ENCODE data around the gene TBC1D10A. TPM values are rescaled to one million over a fixed set of nuclear protein-coding genes. Genes with fewer than 3 reads are reported as not detected.
A peak's percentile ranks its signal among the peaks of the same experiment; 100 is the strongest.

TBC1D10A gene
- total and polyA plus RNA-seq, 11 donors, result 4.3 to 10.1 (median 7.1) TPM

GRCh38 chr22:30372915-30373314, 46.2 kb upstream of the TBC1D10A start:
- H3K27me3 ChIP-seq, result no peaks in the 10 kb centered on the region
- H3K9me3 ChIP-seq, result no peaks in the 10 kb centered on the region
- whole genome bisulfite sequencing, 4 donors, result 65 to 73% (median 70%) methylated on average over 4 to 8 of the region's 8 CpGs
- no peak overlapping the region for H3K4me3 ChIP-seq
- peaks cover 0 to 9% (median 0%) of the 10 kb centered on the region in 12 donors for H3K4me1 ChIP-seq
- H3K36me3 ChIP-seq, result peaks cover 0 to 4% (median 0%) of the 10 kb centered on the region in 9 donors
- intact Hi-C loops (cut with DNase I), result no loop called here
- DNase-seq, result no peak
- no peak for TF ChIP-seq POLR2A (IDR thresholded peaks at IDR 0.05)
- TF ChIP-seq, protein P1, sequence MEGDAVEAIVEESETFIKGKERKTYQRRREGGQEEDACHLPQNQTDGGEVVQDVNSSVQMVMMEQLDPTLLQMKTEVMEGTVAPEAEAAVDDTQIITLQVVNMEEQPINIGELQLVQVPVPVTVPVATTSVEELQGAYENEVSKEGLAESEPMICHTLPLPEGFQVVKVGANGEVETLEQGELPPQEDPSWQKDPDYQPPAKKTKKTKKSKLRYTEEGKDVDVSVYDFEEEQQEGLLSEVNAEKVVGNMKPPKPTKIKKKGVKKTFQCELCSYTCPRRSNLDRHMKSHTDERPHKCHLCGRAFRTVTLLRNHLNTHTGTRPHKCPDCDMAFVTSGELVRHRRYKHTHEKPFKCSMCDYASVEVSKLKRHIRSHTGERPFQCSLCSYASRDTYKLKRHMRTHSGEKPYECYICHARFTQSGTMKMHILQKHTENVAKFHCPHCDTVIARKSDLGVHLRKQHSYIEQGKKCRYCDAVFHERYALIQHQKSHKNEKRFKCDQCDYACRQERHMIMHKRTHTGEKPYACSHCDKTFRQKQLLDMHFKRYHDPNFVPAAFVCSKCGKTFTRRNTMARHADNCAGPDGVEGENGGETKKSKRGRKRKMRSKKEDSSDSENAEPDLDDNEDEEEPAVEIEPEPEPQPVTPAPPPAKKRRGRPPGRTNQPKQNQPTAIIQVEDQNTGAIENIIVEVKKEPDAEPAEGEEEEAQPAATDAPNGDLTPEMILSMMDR (IDR thresholded peaks at IDR 0.05), result no peak
- no peak overlapping the region for H3K27ac ChIP-seq
- peak in 1 of 4 donors; percentile 33 for ATAC-seq

GRCh38 chr22:30371981-30372380, 45.2 kb upstream of the TBC1D10A start:
- peaks cover 0 to under 1% (median 0%) of the 10 kb centered on the region in 9 donors for H3K36me3 ChIP-seq
- no peak overlapping the region for H3K27ac ChIP-seq
- no peak overlapping the region for H3K4me3 ChIP-seq
- 64 to 83% (median 81%) methylated on average over 9 to 13 of the region's 13 CpGs for WGBS, 4 donors
- ATAC-seq, result no peak
- H3K9me3 ChIP-seq, result no peaks in the 10 kb centered on the region
- TF ChIP-seq POLR2A (IDR thresholded peaks at IDR 0.05), result no peak
- TF ChIP-seq, protein P1 (IDR thresholded peaks at IDR 0.05), result no peak
- DNase-seq, result no peak
- no peaks in the 10 kb centered on the region for H3K27me3 ChIP-seq
- intact Hi-C loops (cut with DNase I), result no loop called here
- peaks cover 0 to 9% (median 0%) of the 10 kb centered on the region in 12 donors for H3K4me1 ChIP-seq

DNA sequence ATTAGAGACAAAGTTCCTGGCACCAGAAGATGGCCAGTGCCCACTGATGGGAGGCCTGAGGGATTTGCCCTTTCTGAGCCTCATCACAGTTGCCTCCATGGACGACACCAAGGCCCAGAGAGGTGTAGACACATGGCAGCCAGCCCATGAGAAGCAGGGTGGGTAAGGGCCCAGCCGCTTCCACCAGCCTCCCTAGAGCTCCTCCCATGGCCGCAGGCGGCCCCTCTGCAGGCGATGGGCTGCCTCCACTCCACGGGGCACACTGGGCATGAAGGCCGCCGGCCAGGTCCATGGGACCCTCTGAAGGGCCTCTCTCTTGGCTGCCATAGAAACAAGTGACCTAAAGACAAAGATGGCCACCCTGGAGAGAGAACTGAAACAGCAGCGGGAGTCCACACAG, 44.6 kb upstream of the TBC1D10A start:
- 92 to 97% (median 94%) methylated on average over 8 to 9 of the region's 9 CpGs for WGBS, 4 donors
- TF ChIP-seq, protein P1 (IDR thresholded peaks at IDR 0.05), result no peak
- TF ChIP-seq POLR2A (IDR thresholded peaks at IDR 0.05), result no peak
- no peaks in the 10 kb centered on the region for H3K27me3 ChIP-seq
- ATAC-seq (no peak), DNase-seq (no peak)
- H3K4me1 ChIP-seq, result peaks cover 0 to 9% (median 0%) of the 10 kb centered on the region in 12 donors
- no peak overlapping the region for H3K27ac ChIP-seq
- no peak overlapping the region for H3K4me3 ChIP-seq
- no peaks in the 10 kb centered on the region for H3K36me3 ChIP-seq
- intact Hi-C loops (cut with DNase I), result no loop called here
- no peaks in the 10 kb centered on the region for H3K9me3 ChIP-seq

DNA sequence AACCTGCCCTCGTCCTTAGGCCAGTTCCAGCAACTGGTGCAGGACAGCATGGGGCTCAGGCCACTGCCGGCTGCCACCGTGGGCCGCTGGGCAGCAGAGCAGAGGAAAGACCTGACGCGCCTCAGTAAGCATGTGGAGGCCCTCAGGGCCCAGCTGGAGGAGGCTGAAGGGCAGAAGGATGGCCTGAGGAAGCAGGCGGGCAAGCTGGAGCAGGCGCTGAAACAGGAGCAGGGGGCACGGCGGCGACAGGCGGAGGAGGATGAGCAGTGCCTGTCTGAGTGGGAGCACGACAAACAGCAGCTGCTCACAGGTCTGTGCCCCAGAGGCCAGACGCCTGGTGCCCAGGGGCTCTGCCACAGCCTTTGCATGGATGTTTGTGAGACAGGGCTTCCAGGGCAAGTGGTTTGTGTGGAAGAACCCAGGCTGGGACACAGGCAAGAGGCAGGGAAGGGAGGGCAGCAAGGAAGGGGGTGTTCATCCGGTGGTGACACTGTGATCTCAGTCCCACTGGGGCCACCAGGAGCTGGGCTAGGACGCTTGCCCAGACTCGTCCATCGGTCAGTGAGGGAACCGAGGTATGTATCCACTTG, 44.0 kb upstream of the TBC1D10A start:
- 71 to 79% (median 76%) methylated on average over 19 of the region's 19 CpGs for WGBS, 4 donors
- ATAC-seq (no peak), DNase-seq (no peak)
- Histone ChIP-seq H3K36me3 (no peaks in the 10 kb centered on the region), H3K27me3 (no peaks in the 10 kb centered on the region), H3K4me3 (no peak overlapping the region), H3K9me3 (no peaks in the 10 kb centered on the region), H3K4me1 (peaks cover 0 to 9% (median 0%) of the 10 kb centered on the region in 12 donors), H3K27ac (no peak overlapping the region)
- TF ChIP-seq, protein P1 (IDR thresholded peaks at IDR 0.05), result no peak
- TF ChIP-seq POLR2A (IDR thresholded peaks at IDR 0.05), result no peak
- intact Hi-C loops (cut with DNase I), result no loop called here
